Chondrocyte (in vitro differentiated cells): ENCODE measurements around the gene PRM3. TPM values are rescaled to one million over a fixed set of nuclear protein-coding genes. Genes with fewer than 3 reads are reported as not detected.

Experiments used
- DNase-seq: peaks from one replicate; pipeline ENCODE4 v3.0.0; 2021; ENCODE audit warnings: mixed read lengths, low spot score
- H3K27ac Mint-ChIP-seq: one replicate; pipeline ENCODE4 v1.8.0; 2021; ENCODE audit warnings: mild to moderate bottlenecking, moderate library complexity, mixed read lengths; ENCODE audit not compliant: unreplicated experiment
- H3K27me3 Mint-ChIP-seq: 2 replicates; pipeline ENCODE4 v1.8.0; 2021; ENCODE audit warnings: low read depth, mixed read lengths
- H3K36me3 Mint-ChIP-seq: 2 replicates; pipeline ENCODE4 v1.8.0; 2021; ENCODE audit warnings: low read depth, mixed read lengths
- H3K4me1 Mint-ChIP-seq: 2 replicates; pipeline ENCODE4 v1.8.0; 2021; ENCODE audit warnings: low read depth, mild to moderate bottlenecking, mixed read lengths
- H3K4me3 Mint-ChIP-seq: one replicate; pipeline ENCODE4 v1.8.0; 2021; ENCODE audit warnings: mild to moderate bottlenecking, moderate library complexity, mixed read lengths; ENCODE audit not compliant: unreplicated experiment
- H3K9me3 Mint-ChIP-seq: 2 replicates; pipeline ENCODE4 v1.8.0; 2021; ENCODE audit warnings: low read depth, mixed read lengths
- total RNA-seq: library from RNA; stranded (reverse); gene quantifications from 3 replicates; pipeline ENCODE4 v1.2.1, GENCODE V29; 2021
- TF ChIP-seq, protein P1 (sequence below): fragments of 200-600 bp; sonication (generic); IDR thresholded peaks from 2 replicates; pipeline ENCODE4 v1.5.0; 2021; ENCODE audit warnings: antibody characterized with exemption, mild to moderate bottlenecking, moderate library complexity

PRM3 gene
- total RNA-seq, 1 donor from 2014 or later: not detected

- no peaks in the 10 kb centered on the region for H3K4me1 Mint-ChIP-seq
- DNase-seq: no peak
- H3K27me3 Mint-ChIP-seq: peaks cover 2% of the 10 kb centered on the region
- H3K9me3 Mint-ChIP-seq: no peaks in the 10 kb centered on the region
- H3K27ac Mint-ChIP-seq: no peak overlapping the region
- H3K36me3 Mint-ChIP-seq: no peaks in the 10 kb centered on the region
- TF ChIP-seq, protein P1, sequence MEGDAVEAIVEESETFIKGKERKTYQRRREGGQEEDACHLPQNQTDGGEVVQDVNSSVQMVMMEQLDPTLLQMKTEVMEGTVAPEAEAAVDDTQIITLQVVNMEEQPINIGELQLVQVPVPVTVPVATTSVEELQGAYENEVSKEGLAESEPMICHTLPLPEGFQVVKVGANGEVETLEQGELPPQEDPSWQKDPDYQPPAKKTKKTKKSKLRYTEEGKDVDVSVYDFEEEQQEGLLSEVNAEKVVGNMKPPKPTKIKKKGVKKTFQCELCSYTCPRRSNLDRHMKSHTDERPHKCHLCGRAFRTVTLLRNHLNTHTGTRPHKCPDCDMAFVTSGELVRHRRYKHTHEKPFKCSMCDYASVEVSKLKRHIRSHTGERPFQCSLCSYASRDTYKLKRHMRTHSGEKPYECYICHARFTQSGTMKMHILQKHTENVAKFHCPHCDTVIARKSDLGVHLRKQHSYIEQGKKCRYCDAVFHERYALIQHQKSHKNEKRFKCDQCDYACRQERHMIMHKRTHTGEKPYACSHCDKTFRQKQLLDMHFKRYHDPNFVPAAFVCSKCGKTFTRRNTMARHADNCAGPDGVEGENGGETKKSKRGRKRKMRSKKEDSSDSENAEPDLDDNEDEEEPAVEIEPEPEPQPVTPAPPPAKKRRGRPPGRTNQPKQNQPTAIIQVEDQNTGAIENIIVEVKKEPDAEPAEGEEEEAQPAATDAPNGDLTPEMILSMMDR: no peak
- no peak overlapping the region for H3K4me3 Mint-ChIP-seq
Measured at GRCh38 chr16:11231367-11231970, 42.0 kb downstream of the PRM3 start.

DNA sequence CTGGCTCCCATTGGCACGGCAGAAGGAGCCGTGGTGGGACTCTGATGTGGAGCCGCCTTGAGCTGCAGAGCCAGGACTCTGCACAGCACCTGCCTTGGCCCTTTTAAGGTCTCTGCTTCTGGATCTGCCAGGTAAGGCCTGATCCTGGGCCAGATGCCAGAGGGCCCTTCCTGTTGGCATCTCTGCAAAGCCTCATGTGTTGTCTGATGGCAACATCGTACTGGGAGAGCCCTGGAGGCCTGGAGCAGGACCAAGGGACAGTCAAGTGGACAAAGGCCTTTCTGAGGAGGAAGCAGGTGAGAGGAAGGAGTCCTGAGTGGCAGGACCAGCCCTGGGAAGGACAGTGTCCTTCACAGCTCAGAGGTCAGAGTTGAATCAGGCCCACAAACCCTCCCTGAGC lies 43.5 kb downstream of the PRM3 start:
- no peaks in the 10 kb centered on the region for H3K4me1 Mint-ChIP-seq

DNA sequence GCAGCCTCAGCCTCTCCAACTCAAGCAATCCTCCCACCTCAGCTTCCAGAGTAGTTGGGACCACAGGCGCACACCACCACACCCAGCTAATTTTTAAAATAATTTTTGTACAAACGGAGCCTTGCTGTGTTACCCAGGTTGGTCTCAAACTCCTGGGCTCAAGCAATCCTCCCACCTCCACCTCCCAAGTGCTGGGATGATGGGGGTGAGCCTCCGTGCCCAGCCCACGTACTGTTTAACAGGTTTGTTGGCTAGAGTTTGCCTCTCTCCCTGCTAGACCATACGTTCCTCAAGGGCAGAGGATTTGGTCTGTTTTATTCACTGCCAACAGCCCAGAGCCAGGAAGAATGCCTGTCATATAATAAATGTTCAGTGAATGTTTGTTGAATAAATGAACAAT lies 44.0 kb downstream of the PRM3 start:
- Mint-ChIP-seq H3K4me1 (peaks cover 3% of the 10 kb centered on the region), H3K27me3 (peaks cover 2% of the 10 kb centered on the region), H3K4me3 (no peak overlapping the region), H3K9me3 (no peaks in the 10 kb centered on the region), H3K36me3 (no peaks in the 10 kb centered on the region), H3K27ac (no peak overlapping the region)
- DNase-seq: no peak
- TF ChIP-seq, protein P1: no peak

More for the DNA sequence above, 43.5 kb downstream of the PRM3 start:
- DNase-seq: no peak
- H3K27me3 Mint-ChIP-seq: peaks cover 2% of the 10 kb centered on the region
- H3K4me3 Mint-ChIP-seq: no peak overlapping the region
- TF ChIP-seq, protein P1: no peak
- H3K27ac Mint-ChIP-seq: no peak overlapping the region
- no peaks in the 10 kb centered on the region for H3K9me3 Mint-ChIP-seq
- no peaks in the 10 kb centered on the region for H3K36me3 Mint-ChIP-seq

- H3K9me3 Mint-ChIP-seq: no peaks in the 10 kb centered on the region
- H3K27me3 Mint-ChIP-seq: peaks cover 4% of the 10 kb centered on the region
- TF ChIP-seq, protein P1: no peak
- DNase-seq: no peak
- no peaks in the 10 kb centered on the region for H3K36me3 Mint-ChIP-seq
- no peak overlapping the region for H3K27ac Mint-ChIP-seq
- H3K4me1 Mint-ChIP-seq: peaks cover 9% of the 10 kb centered on the region
- H3K4me3 Mint-ChIP-seq: no peak overlapping the region
Measured at GRCh38 chr16:11225677-11226549, 47.5 kb downstream of the PRM3 start.

GRCh38 chr16:11224894-11225676 lies 48.3 kb downstream of the PRM3 start:
- DNase-seq: no peak

More at GRCh38 chr16:11224894-11225676, 48.3 kb downstream of the PRM3 start:
- H3K27ac Mint-ChIP-seq: no peak overlapping the region
- peaks cover 9% of the 10 kb centered on the region for H3K4me1 Mint-ChIP-seq
- no peaks in the 10 kb centered on the region for H3K9me3 Mint-ChIP-seq
- H3K4me3 Mint-ChIP-seq: no peak overlapping the region
- TF ChIP-seq, protein P1: no peak
- no peaks in the 10 kb centered on the region for H3K36me3 Mint-ChIP-seq
- H3K27me3 Mint-ChIP-seq: peaks cover 4% of the 10 kb centered on the region
